ENCODE data around the gene MANBA. TPM values are rescaled to one million over a fixed set of nuclear protein-coding genes. Genes with fewer than 3 reads are reported as not detected.

Gene MANBA
- total RNA-seq, 1 experiment from 2014 or later = 4.0 TPM

GRCh38 chr4:102764901-102765300 lies 4.1 kb upstream of the MANBA start:
- ChIA-PET POLR2A (ENCODE audit: low non-redundant PET) (no interaction called here), CTCF (no interaction called here)
- Histone ChIP-seq H3K27me3 (replicated peaks; ENCODE audit: insufficient read depth, low read depth, low read length, poor library complexity) (no peaks in the 10 kb centered on the region), H3K9me3 (ENCODE audit: low read depth, low read length, poor library complexity, severe bottlenecking) (no peaks in the 10 kb centered on the region), H3K4me3 (ENCODE audit: low read depth, low read length, poor library complexity, severe bottlenecking) (no peak overlapping the region), H3K27ac (ENCODE audit: low read depth, low read length, poor library complexity, severe bottlenecking) (no peak overlapping the region), H3K4me1 (ENCODE audit: insufficient read depth, low read length, poor library complexity, severe bottlenecking) (peaks cover 2% of the 10 kb centered on the region), H3K36me3 (ENCODE audit: insufficient read depth, low read length, poor library complexity, severe bottlenecking) (no peaks in the 10 kb centered on the region)
- TF ChIP-seq, protein P1, sequence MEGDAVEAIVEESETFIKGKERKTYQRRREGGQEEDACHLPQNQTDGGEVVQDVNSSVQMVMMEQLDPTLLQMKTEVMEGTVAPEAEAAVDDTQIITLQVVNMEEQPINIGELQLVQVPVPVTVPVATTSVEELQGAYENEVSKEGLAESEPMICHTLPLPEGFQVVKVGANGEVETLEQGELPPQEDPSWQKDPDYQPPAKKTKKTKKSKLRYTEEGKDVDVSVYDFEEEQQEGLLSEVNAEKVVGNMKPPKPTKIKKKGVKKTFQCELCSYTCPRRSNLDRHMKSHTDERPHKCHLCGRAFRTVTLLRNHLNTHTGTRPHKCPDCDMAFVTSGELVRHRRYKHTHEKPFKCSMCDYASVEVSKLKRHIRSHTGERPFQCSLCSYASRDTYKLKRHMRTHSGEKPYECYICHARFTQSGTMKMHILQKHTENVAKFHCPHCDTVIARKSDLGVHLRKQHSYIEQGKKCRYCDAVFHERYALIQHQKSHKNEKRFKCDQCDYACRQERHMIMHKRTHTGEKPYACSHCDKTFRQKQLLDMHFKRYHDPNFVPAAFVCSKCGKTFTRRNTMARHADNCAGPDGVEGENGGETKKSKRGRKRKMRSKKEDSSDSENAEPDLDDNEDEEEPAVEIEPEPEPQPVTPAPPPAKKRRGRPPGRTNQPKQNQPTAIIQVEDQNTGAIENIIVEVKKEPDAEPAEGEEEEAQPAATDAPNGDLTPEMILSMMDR (conservative IDR thresholded peaks at IDR 0.05; ENCODE audit: low read depth, low read length) = no peak
- TF ChIP-seq EZH2 (IDR thresholded peaks at IDR 0.05; ENCODE audit: borderline replicate concordance, low read depth, low read length, poor library complexity, severe bottlenecking) = no peak
- intact Hi-C loops (cut with micrococcal nuclease; ENCODE audit: unreplicated experiment) = loop anchor here (10.0 kb wide), 1 partner anchor 140 kb away; no protein-coding TSS in a partner anchor
- DNase-seq (ENCODE audit: low spot score) = no peak
- BruUV-seq (replicated peaks) = no TSS peak

GRCh38 chr4:102761906-102762305 lies 1.1 kb upstream of the MANBA start:
- no peaks in the 10 kb centered on the region for H3K36me3 ChIP-seq (ENCODE audit: insufficient read depth, low read length, poor library complexity, severe bottlenecking)
- no peaks in the 10 kb centered on the region for H3K27me3 ChIP-seq (replicated peaks; ENCODE audit: insufficient read depth, low read depth, low read length, poor library complexity)
- H3K27ac ChIP-seq (ENCODE audit: low read depth, low read length, poor library complexity, severe bottlenecking) = no peak overlapping the region
- no peaks in the 10 kb centered on the region for H3K9me3 ChIP-seq (ENCODE audit: low read depth, low read length, poor library complexity, severe bottlenecking)
- H3K4me3 ChIP-seq (ENCODE audit: low read depth, low read length, poor library complexity, severe bottlenecking) = no peak overlapping the region
- DNase-seq (ENCODE audit: low spot score) = no peak
- H3K4me1 ChIP-seq (ENCODE audit: insufficient read depth, low read length, poor library complexity, severe bottlenecking) = peaks cover 6% of the 10 kb centered on the region
- no TSS peak for BruUV-seq (replicated peaks)
- TF ChIP-seq EZH2 (IDR thresholded peaks at IDR 0.05; ENCODE audit: borderline replicate concordance, low read depth, low read length, poor library complexity, severe bottlenecking) = no peak
- TF ChIP-seq, protein P1 (conservative IDR thresholded peaks at IDR 0.05; ENCODE audit: low read depth, low read length) = no peak
- intact Hi-C loops (cut with micrococcal nuclease; ENCODE audit: unreplicated experiment) = loop anchor here (10.0 kb wide), 1 partner anchor 137 kb away; no protein-coding TSS in a partner anchor
- POLR2A ChIA-PET (ENCODE audit: low non-redundant PET) = no interaction called here
- CTCF ChIA-PET = no interaction called here

DNA sequence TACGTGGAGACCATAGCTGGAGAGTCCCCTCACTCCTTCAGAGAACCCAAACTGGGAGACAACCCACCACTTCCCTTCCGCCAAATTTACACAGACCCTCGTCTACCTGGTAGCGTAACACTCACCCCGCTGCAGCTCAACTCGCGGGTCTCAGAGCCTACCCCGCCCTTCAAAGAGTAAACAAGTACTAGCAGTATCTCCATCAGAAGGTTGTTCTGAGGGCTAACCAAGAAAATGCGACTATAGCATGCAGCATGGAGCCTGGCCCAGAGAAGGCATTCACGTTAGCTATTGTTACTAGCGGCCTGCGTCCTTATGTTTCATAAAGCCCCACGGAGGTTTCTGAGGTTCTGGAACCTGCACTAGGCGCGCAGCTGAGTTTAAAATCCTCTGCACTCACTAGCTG lies 531 bp upstream of the MANBA start:
- Histone ChIP-seq H3K9me3 (ENCODE audit: low read depth, low read length, poor library complexity, severe bottlenecking) (no peaks in the 10 kb centered on the region), H3K27ac (ENCODE audit: low read depth, low read length, poor library complexity, severe bottlenecking) (no peak overlapping the region), H3K4me1 (ENCODE audit: insufficient read depth, low read length, poor library complexity, severe bottlenecking) (peaks cover 6% of the 10 kb centered on the region), H3K36me3 (ENCODE audit: insufficient read depth, low read length, poor library complexity, severe bottlenecking) (no peaks in the 10 kb centered on the region), H3K4me3 (ENCODE audit: low read depth, low read length, poor library complexity, severe bottlenecking) (peak overlapping the region; percentile 73), H3K27me3 (replicated peaks; ENCODE audit: insufficient read depth, low read depth, low read length, poor library complexity) (no peaks in the 10 kb centered on the region)
- BruUV-seq (replicated peaks) = no TSS peak
- no peak for TF ChIP-seq EZH2 (IDR thresholded peaks at IDR 0.05; ENCODE audit: borderline replicate concordance, low read depth, low read length, poor library complexity, severe bottlenecking)
- TF ChIP-seq, protein P1 (conservative IDR thresholded peaks at IDR 0.05; ENCODE audit: low read depth, low read length) = no peak
- no peak for DNase-seq (ENCODE audit: low spot score)
- ChIA-PET POLR2A (ENCODE audit: low non-redundant PET) (interaction anchor here (0.6 kb wide), 1 partner anchor 105 kb away, joined by 3 read pairs; no protein-coding TSS in a partner anchor), CTCF (no interaction called here)
- intact Hi-C loops (cut with micrococcal nuclease; ENCODE audit: unreplicated experiment) = loop anchor here (10.0 kb wide), 1 partner anchor 136 kb away; no protein-coding TSS in a partner anchor
